ENCODE measurements around the gene DDX11. TPM values are rescaled to one million over a fixed set of nuclear protein-coding genes. Genes with fewer than 3 reads are reported as not detected.
"Not testable (repeated sequence)": the region's sequence is repeated elsewhere in the genome, so short reads cannot be mapped to it uniquely, and the experiment has no call there.

DDX11 gene
- total and polyA plus RNA-seq, 2 of the 4 experiments (the other 2 are of a cell fraction) = 10.8 to 17.6 TPM

- POLR2A ChIA-PET (ENCODE audit: unreplicated experiment); H3K9me1 ChIP-seq (ENCODE audit: insufficient read depth, low read length); intact Hi-C loops (cut with micrococcal nuclease); H3K18ac ChIP-seq (ENCODE audit: low read depth, low read length); H2BK120ac ChIP-seq (ENCODE audit: low read depth, low read length); H2BK5ac ChIP-seq (ENCODE audit: low read depth, low read length, poor library complexity, severe bottlenecking); H3K4me3 ChIP-seq (ENCODE audit: insufficient read depth, low read depth, low read length); in situ Hi-C loops (cut with MboI; ENCODE audit: low sequenced_read_pairs); H3K4ac ChIP-seq (ENCODE audit: low read depth, low read length); H3K36me3 ChIP-seq (ENCODE audit: control insufficient read depth, insufficient read depth, low read length); dilution Hi-C loops (cut with HindIII; ENCODE audit: low sequenced_read_pairs, unreplicated experiment); H3K56ac ChIP-seq (ENCODE audit: extremely low read depth, insufficient read depth, low read length); H2AK5ac ChIP-seq (ENCODE audit: low read depth, low read length); H4K5ac ChIP-seq (ENCODE audit: low read depth, low read length); H2BK20ac ChIP-seq (ENCODE audit: low read depth, low read length); H3K79me1 ChIP-seq (ENCODE audit: low read depth in 1 of 2, low read length in 2 of 2); H4K8ac ChIP-seq (ENCODE audit: low read depth in 2 of 2, low read length in 2 of 2); H3K27me3 ChIP-seq (ENCODE audit: control insufficient read depth, insufficient read depth, low read length); H2AK9ac ChIP-seq (replicated peaks; ENCODE audit: low read depth, low read length, poor library complexity); H3K9me3 ChIP-seq (ENCODE audit: control insufficient read depth, insufficient read depth, low read length); ATAC-seq (ENCODE audit: low read depth); H2AFZ ChIP-seq (replicated peaks; ENCODE audit: low read length, poor library complexity); H3K23ac ChIP-seq (ENCODE audit: low read depth, low read length); H4K20me1 ChIP-seq (ENCODE audit: insufficient read depth, low read length); H3K27ac ChIP-seq (ENCODE audit: insufficient read depth, low read length); H4K91ac ChIP-seq (ENCODE audit: insufficient read depth, low read depth, low read length); DNase-seq; CTCF ChIA-PET; H3K4me1 ChIP-seq (ENCODE audit: control insufficient read depth, insufficient read depth, low read length); H3K14ac ChIP-seq (replicated peaks; ENCODE audit: low read depth, low read length); H3K4me2 ChIP-seq (ENCODE audit: low read depth, low read length); H2BK15ac ChIP-seq (ENCODE audit: low read depth, low read length); BruUV-seq (replicated peaks); H3K9ac ChIP-seq (ENCODE audit: low read depth, low read length): not testable (repeated sequence)
- no CpG with 5 or more reads among the region's 6 CpGs for WGBS, 2 experiments (ENCODE audit: extremely low coverage in 2 of 2, insufficient read length in 1 of 2)
Measured at GRCh38 chr12:31081274-31081673, 7.6 kb downstream of the DDX11 start.

DNA sequence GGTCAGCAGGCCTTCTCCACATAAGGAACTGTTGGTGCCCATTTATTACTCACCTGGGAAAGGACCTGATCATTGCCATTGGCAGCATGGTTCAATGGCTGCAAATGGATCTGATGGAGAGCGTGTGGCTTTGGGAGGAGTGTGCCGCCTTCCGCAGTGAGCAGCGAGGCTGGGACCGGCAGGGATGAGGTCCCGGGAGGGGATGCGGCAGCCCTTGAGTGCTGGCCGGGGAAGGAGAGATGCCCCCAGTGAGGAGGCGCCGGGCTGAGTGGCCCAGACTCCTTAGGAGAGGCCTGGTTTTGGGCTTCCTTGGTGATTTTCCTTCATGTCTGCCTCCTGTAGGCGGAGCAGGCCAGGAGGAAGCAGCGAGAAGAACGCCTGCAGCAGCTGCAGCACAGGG, 10.6 kb downstream of the DDX11 start:
- in situ Hi-C loops (cut with MboI; ENCODE audit: low sequenced_read_pairs); H3K56ac ChIP-seq (ENCODE audit: extremely low read depth, insufficient read depth, low read length); dilution Hi-C loops (cut with HindIII; ENCODE audit: low sequenced_read_pairs, unreplicated experiment); H3K36me3 ChIP-seq (ENCODE audit: control insufficient read depth, insufficient read depth, low read length); H3K9ac ChIP-seq (ENCODE audit: low read depth, low read length); H3K18ac ChIP-seq (ENCODE audit: low read depth, low read length); H3K27ac ChIP-seq (ENCODE audit: insufficient read depth, low read length); BruUV-seq (replicated peaks); H4K20me1 ChIP-seq (ENCODE audit: insufficient read depth, low read length); H3K4me2 ChIP-seq (ENCODE audit: low read depth, low read length); H2BK120ac ChIP-seq (ENCODE audit: low read depth, low read length); H2AK9ac ChIP-seq (replicated peaks; ENCODE audit: low read depth, low read length, poor library complexity); CTCF ChIA-PET; H4K91ac ChIP-seq (ENCODE audit: insufficient read depth, low read depth, low read length); H3K14ac ChIP-seq (replicated peaks; ENCODE audit: low read depth, low read length); H2AK5ac ChIP-seq (ENCODE audit: low read depth, low read length); H2AFZ ChIP-seq (replicated peaks; ENCODE audit: low read length, poor library complexity); H3K4ac ChIP-seq (ENCODE audit: low read depth, low read length); H4K8ac ChIP-seq (ENCODE audit: low read depth in 2 of 2, low read length in 2 of 2); H3K23ac ChIP-seq (ENCODE audit: low read depth, low read length); ATAC-seq (ENCODE audit: low read depth); H3K79me1 ChIP-seq (ENCODE audit: low read depth in 1 of 2, low read length in 2 of 2); H3K27me3 ChIP-seq (ENCODE audit: control insufficient read depth, insufficient read depth, low read length); H2BK20ac ChIP-seq (ENCODE audit: low read depth, low read length); H2BK5ac ChIP-seq (ENCODE audit: low read depth, low read length, poor library complexity, severe bottlenecking); POLR2A ChIA-PET (ENCODE audit: unreplicated experiment); H3K9me3 ChIP-seq (ENCODE audit: control insufficient read depth, insufficient read depth, low read length); H3K9me1 ChIP-seq (ENCODE audit: insufficient read depth, low read length); H2BK15ac ChIP-seq (ENCODE audit: low read depth, low read length); H3K4me1 ChIP-seq (ENCODE audit: control insufficient read depth, insufficient read depth, low read length); intact Hi-C loops (cut with micrococcal nuclease); H3K4me3 ChIP-seq (ENCODE audit: insufficient read depth, low read depth, low read length); DNase-seq; H4K5ac ChIP-seq (ENCODE audit: low read depth, low read length): not testable (repeated sequence)
- 100% methylated on average over 1 of the region's 13 CpGs; no CpG with 5 or more reads in 1 of the 2 experiments for WGBS, 2 experiments (ENCODE audit: extremely low coverage in 2 of 2, insufficient read length in 1 of 2)

Data from IMR-90 (cell line).